Neural cell (in vitro differentiated cells): Measurements from ENCODE around the gene MRPL21. TPM values are rescaled to one million over a fixed set of nuclear protein-coding genes. Genes with fewer than 3 reads are reported as not detected.
"Not testable (repeated sequence)": the region's sequence is repeated elsewhere in the genome, so short reads cannot be mapped to it uniquely, and the experiment has no call there.

Source experiments
- H2AFZ ChIP-seq: fragments of 200-600, 300-800 bp; sonication (generic), shearing (Covaris generic); 2 replicates; pipeline ENCODE4 v1.6.0; 2014; ENCODE audit warnings: low read depth, mild to moderate bottlenecking, antibody characterized with exemption, low read length, moderate library complexity
- H3F3A ChIP-seq: fragments of 200-600 bp; shearing (Covaris generic); 2 replicates; pipeline ENCODE4 v1.6.1; 2016; ENCODE audit warnings: mild to moderate bottlenecking, moderate library complexity, mixed read lengths, antibody characterized with exemption, low read length; ENCODE audit not compliant: insufficient read depth, poor library complexity, severe bottlenecking
- H3K27ac ChIP-seq: fragments of 200-600, 300-800 bp; sonication (generic), shearing (Covaris generic); 2 replicates; pipeline ENCODE4 v1.5.1; 2014; ENCODE audit warnings: mild to moderate bottlenecking, low read length, moderate library complexity
- H3K27me3 ChIP-seq: fragments of 300-800, 200-600 bp; sonication (generic), shearing (Covaris generic); 2 replicates; pipeline ENCODE4 v1.6.0; 2014; ENCODE audit warnings: mild to moderate bottlenecking, low read depth, low read length, moderate library complexity; ENCODE audit not compliant: insufficient read depth
- H3K36me3 ChIP-seq: fragments of 300-800, 200-600 bp; sonication (generic), shearing (Covaris generic); 2 replicates; pipeline ENCODE4 v1.5.1; 2014; ENCODE audit warnings: mild to moderate bottlenecking, antibody characterized with exemption, low read length, moderate library complexity; ENCODE audit not compliant: insufficient read depth
- H3K4me2 ChIP-seq: fragments of 300-800, 200-600 bp; sonication (generic), shearing (Covaris generic); 2 replicates; pipeline ENCODE4 v1.6.0; 2014; ENCODE audit warnings: mild to moderate bottlenecking, low read length
- H3K4me3 ChIP-seq: fragments of 300-800, 200-600 bp; sonication (generic), shearing (Covaris generic); 2 replicates; pipeline ENCODE4 v1.5.1; 2014; ENCODE audit warnings: mild to moderate bottlenecking, low read length, moderate library complexity
- H3K79me2 ChIP-seq: fragments of 200-600 bp; shearing (Covaris generic); replicated peaks from 2 replicates; pipeline ENCODE4 v1.6.0; 2014; ENCODE audit warnings: mild to moderate bottlenecking, low read length, moderate library complexity; ENCODE audit not compliant: insufficient read depth
- H3K9ac ChIP-seq: fragments of 300-800, 200-600 bp; sonication (generic), shearing (Covaris generic); 2 replicates; pipeline ENCODE4 v1.6.1; 2016; ENCODE audit warnings: mild to moderate bottlenecking, low read length, mixed read lengths
- H3K9me2 ChIP-seq: fragments of 200-600 bp; shearing (Covaris generic); 2 replicates; pipeline ENCODE4 v1.6.1; 2016; ENCODE audit warnings: mild to moderate bottlenecking, low read length, mixed read lengths; ENCODE audit not compliant: insufficient read depth
- H3K9me3 ChIP-seq: fragments of 200-600, 300-800 bp; sonication (generic), shearing (Covaris generic); 2 replicates; pipeline ENCODE4 v1.6.1; 2016; ENCODE audit warnings: mild to moderate bottlenecking, mixed run types, low read length, moderate library complexity, mixed read lengths
- H4K20me1 ChIP-seq: fragments of 200-600 bp; shearing (Covaris generic); 2 replicates; pipeline ENCODE4 v1.6.1; 2016; ENCODE audit warnings: mild to moderate bottlenecking, mixed run types; ENCODE audit not compliant: insufficient read depth
- CTCF ChIP-seq: fragments of 450-650 bp; IDR thresholded peaks from 2 replicates; pipeline ENCODE4 v1.5.1; 2014; ENCODE audit warnings: antibody characterized with exemption, mild to moderate bottlenecking, moderate library complexity; ENCODE audit not compliant: poor library complexity, severe bottlenecking
- EP300 ChIP-seq: fragments of 450-650 bp; conservative IDR thresholded peaks from 2 replicates; pipeline ENCODE4 v1.6.1; 2014; ENCODE audit warnings: antibody characterized with exemption, mild to moderate bottlenecking, moderate library complexity; ENCODE audit not compliant: poor library complexity, severe bottlenecking
- EZH2 ChIP-seq: fragments of 200-600, 300-800 bp; shearing (Covaris generic), sonication (generic); IDR thresholded peaks from 2 replicates; pipeline ENCODE4 v1.6.1; 2014; ENCODE audit warnings: antibody characterized with exemption, low read length, borderline replicate concordance, mild to moderate bottlenecking; ENCODE audit not compliant: insufficient read depth, poor library complexity, severe bottlenecking
- MXI1 ChIP-seq: fragments of 450-650 bp; conservative IDR thresholded peaks from 2 replicates; pipeline ENCODE4 v1.6.1; 2014; ENCODE audit warnings: antibody characterized with exemption, mild to moderate bottlenecking; ENCODE audit not compliant: poor library complexity, severe bottlenecking
- POLR2AphosphoS5 ChIP-seq: IDR thresholded peaks from 2 replicates; pipeline ENCODE4 v1.6.1; 2012
- RAD21 ChIP-seq: fragments of 450-650 bp; conservative IDR thresholded peaks from 2 replicates; pipeline ENCODE4 v1.6.1; 2014; ENCODE audit warnings: antibody characterized with exemption, mild to moderate bottlenecking, moderate library complexity
- REST ChIP-seq: IDR thresholded peaks from 2 replicates; pipeline ENCODE4 v1.6.1; 2012; ENCODE audit warnings: borderline replicate concordance
- SMC3 ChIP-seq: fragments of 450-650 bp; conservative IDR thresholded peaks from 2 replicates; pipeline ENCODE4 v1.6.1; 2014; ENCODE audit warnings: antibody characterized with exemption, mild to moderate bottlenecking, moderate library complexity; ENCODE audit not compliant: poor library complexity
- TAF1 ChIP-seq: IDR thresholded peaks from 2 replicates; pipeline ENCODE4 v1.6.1; 2012; ENCODE audit warnings: low read depth
- polyA plus RNA-seq: library from polyadenylated mRNA; depleted of rRNA; stranded (reverse); fragments of >200 nt; gene quantifications from 2 replicates; pipeline ENCODE4 v1.2.3, GENCODE V29; 2014

MRPL21 gene
- polyA plus RNA-seq, 1 donor from 2014 or later: 139 TPM

DNA sequence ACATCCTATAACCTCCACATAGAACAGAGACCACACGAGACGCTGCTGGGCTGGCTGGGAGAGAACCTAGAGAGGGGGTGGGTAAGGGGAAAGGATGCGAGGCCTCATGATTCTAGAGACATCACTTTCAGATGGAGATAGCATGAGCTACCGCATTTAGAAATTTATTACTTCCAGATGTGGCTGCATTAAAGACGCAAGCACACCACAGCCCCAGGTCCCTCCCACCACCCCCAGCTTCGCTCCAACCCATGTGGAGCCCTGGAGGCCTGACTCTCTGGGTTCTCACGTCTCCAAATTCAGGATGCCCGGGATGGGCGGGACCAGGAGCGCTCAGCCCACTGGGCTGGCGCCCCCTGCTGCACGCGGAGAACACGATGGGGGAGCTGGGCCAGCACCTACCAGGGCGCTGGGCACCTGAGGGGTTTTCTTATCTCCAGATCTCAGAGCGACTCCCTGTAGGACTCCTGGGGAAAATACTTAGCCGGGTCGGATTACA lies 13.6 kb downstream of the MRPL21 start:
- Histone ChIP-seq H3F3A (no peaks in the 10 kb centered on the region), H3K79me2 (no peaks in the 10 kb centered on the region), H3K9me3 (no peaks in the 10 kb centered on the region), H4K20me1 (no peaks in the 10 kb centered on the region), H3K4me3 (no peak overlapping the region), H3K36me3 (no peaks in the 10 kb centered on the region), H3K9me2 (no peaks in the 10 kb centered on the region), H3K9ac (no peak overlapping the region), H3K4me2 (no peak overlapping the region), H3K27me3 (no peaks in the 10 kb centered on the region), H3K27ac (no peak overlapping the region), H2AFZ (no peak overlapping the region)
- TF ChIP-seq MXI1 (no peak), RAD21 (peak; percentile 14), SMC3 (peak; percentile 31), CTCF (peak; percentile 24)

DNA sequence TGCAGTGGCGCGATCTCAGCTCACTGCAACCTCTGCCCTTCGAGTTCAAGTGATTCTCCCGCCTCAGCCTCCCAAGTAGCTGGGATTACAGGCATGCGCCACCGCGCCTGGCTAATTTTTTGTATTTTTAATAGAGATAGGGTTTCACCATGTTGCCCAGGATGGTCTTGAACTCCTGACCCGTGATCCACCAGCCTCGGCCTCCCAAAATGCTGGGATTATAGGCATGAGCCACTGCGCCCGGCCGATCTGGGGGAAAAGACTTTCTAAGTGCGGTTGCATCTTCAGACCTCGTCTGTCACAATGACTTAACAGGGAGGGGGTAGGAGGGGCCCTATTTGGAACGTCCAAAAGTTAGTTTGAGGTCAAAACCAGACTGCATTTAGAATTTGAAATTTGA lies 18.8 kb downstream of the MRPL21 start:
- H3K4me2 ChIP-seq, H3K9ac ChIP-seq, H4K20me1 ChIP-seq, H3K36me3 ChIP-seq, H3K9me3 ChIP-seq, H3K79me2 ChIP-seq, H3K4me3 ChIP-seq, H2AFZ ChIP-seq, H3K27me3 ChIP-seq, H3F3A ChIP-seq, H3K9me2 ChIP-seq, H3K27ac ChIP-seq: not testable (repeated sequence)

DNA sequence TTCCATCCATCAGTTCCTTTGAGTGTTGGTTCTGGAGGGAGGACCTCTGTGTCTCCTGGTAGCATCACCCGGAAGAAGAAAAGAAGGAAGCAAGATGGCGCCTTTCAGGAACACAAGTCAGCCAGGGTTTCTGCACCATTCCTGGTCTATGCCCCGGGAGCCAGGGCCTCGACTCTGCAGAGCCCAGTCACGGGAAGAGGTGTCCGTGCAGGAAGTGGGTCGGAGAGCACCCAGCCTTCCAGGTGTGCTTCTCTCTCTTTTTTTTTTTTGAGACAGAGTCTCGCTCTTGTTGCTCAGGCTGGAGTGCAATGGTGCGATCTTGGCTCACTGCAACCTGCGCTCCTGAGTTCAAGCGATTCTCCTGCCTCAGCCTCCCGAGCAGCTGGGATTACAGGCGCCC lies 21.2 kb downstream of the MRPL21 start:
- Histone ChIP-seq H3K9me2 (no peaks in the 10 kb centered on the region), H3K27me3 (no peaks in the 10 kb centered on the region), H3K27ac (no peak overlapping the region), H4K20me1 (no peaks in the 10 kb centered on the region), H3K9me3 (no peaks in the 10 kb centered on the region), H2AFZ (no peak overlapping the region), H3K4me2 (no peak overlapping the region), H3K79me2 (no peaks in the 10 kb centered on the region), H3K36me3 (no peaks in the 10 kb centered on the region), H3K4me3 (no peak overlapping the region), H3K9ac (no peak overlapping the region), H3F3A (no peaks in the 10 kb centered on the region)
- no peak for TF ChIP-seq SMC3
- no peak for TF ChIP-seq EP300
- no peak for TF ChIP-seq RAD21
- no peak for TF ChIP-seq EZH2
- TF ChIP-seq REST: no peak
- no peak for TF ChIP-seq POLR2AphosphoS5
- no peak for TF ChIP-seq CTCF
- TF ChIP-seq MXI1: no peak
- TF ChIP-seq TAF1: no peak
